ENCODE data around the gene SMARCB1. TPM values are rescaled to one million over a fixed set of nuclear protein-coding genes. Genes with fewer than 3 reads are reported as not detected.
A peak's percentile ranks its signal among the peaks of the same experiment; 100 is the strongest.

The SMARCB1 gene
- total RNA-seq, 1 donor from 2014 or later, result 92.2 TPM

GRCh38 chr22:23838681-23839468 is 52.1 kb downstream of the SMARCB1 start, which contains the start of gene DERL3:
Gene DERL3, minus strand, starts transcription at chr22:23839006. Its CDS starts 19 bp downstream, at chr22:23838987.
- Mint-ChIP-seq H3K4me3 (peak within 1 kb of the TSS; percentile 97), H3K27me3 (peaks cover 11% of the 10 kb centered on the region), H3K27ac (peak within 1 kb of the TSS; percentile 96), H3K9me3 (no peaks in the 10 kb centered on the region), H3K36me3 (ENCODE audit: low read depth) (peaks cover 7% of the 10 kb centered on the region), H3K4me1 (peaks cover 25% of the 10 kb centered on the region)
- peak; percentile 99 for DNase-seq
- intact Hi-C loops (cut with micrococcal nuclease), result loop anchor here (1.0 to 10.0 kb wide), 3 partner anchors 52 to 124 kb away; partner anchors contain the start of gene CHCHD10

- Mint-ChIP-seq H3K9me3 (no peaks in the 10 kb centered on the region), H3K4me3 (no peak overlapping the region), H3K36me3 (ENCODE audit: low read depth) (peaks cover 7% of the 10 kb centered on the region), H3K27me3 (peaks cover 11% of the 10 kb centered on the region), H3K4me1 (peaks cover 25% of the 10 kb centered on the region), H3K27ac (peak overlapping the region; percentile 17)
- DNase-seq, result no peak
- intact Hi-C loops (cut with micrococcal nuclease), result loop anchor here (10.0 kb wide), 1 partner anchor 295 kb away; no protein-coding TSS in a partner anchor
These were observed 53.3 kb downstream of the SMARCB1 start for GRCh38 chr22:23840026-23840425.

DNA sequence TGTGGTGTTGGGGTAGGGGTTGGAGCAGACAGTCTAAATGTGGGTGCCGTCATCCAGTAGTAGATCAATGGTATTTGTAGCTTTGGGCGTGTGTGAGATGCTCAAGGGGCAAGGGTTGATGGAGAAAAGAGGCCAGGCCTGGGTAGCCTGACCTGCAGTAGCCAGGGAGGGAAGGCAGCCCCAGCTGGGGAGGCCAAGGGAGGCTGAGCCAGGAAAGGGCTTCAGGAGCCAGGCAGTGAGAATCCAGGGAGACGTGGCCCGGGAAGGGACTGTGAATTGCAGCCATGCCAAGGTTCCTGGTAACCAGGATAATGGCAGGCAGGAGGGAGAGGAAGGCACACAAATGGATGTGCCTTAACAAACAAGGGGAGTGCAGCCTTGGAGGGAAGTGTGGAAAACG is 54.5 kb downstream of the SMARCB1 start:
- Mint-ChIP-seq H3K36me3 (ENCODE audit: low read depth) (peaks cover 4% of the 10 kb centered on the region), H3K9me3 (no peaks in the 10 kb centered on the region), H3K4me1 (peaks cover 28% of the 10 kb centered on the region), H3K27me3 (peaks cover 11% of the 10 kb centered on the region), H3K27ac (no peak overlapping the region), H3K4me3 (peak overlapping the region; percentile 4)
- intact Hi-C loops (cut with micrococcal nuclease), result loop anchor here (10.0 kb wide), 1 partner anchor 296 kb away; no protein-coding TSS in a partner anchor
- DNase-seq, result no peak

DNA sequence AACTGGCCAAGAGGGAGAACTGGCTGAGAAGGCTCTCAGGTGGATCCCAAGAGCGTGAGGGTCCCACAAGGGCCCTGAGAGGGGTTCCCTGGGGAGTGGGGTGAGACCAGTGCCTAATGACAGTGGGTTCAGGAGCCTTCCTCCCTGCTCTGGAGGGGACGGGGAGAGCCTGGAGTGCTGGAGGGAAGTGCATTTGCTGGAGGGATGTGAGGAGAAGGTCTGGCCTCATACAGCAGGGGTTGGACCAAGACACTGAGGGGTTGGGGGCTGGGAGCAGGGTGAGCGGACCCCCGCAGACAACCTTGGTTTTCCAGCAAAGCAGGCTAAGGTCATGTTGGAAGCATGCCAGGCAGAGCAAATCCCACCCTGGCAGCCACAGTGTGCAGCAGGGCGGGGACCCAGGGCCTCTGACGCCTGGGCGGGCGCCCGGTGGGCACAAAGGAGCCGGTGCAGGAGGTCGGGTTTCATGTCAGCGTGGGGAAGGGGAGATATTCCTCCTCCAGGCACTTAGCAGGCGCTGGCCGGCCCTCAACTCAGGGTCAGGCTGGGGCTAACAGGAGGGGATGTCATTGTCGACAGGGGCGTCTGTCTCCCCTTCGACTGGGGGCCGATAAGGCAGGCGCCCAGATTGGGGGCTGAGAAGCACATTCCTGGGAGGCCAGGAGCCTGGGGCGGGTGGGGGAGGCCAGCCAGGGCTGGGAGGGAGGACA is 55.1 kb downstream of the SMARCB1 start:
- Mint-ChIP-seq H3K27me3 (peaks cover 11% of the 10 kb centered on the region), H3K4me3 (no peak overlapping the region), H3K27ac (no peak overlapping the region), H3K9me3 (no peaks in the 10 kb centered on the region), H3K4me1 (peaks cover 28% of the 10 kb centered on the region), H3K36me3 (ENCODE audit: low read depth) (peaks cover 2% of the 10 kb centered on the region)
- intact Hi-C loops (cut with micrococcal nuclease), result loop anchor here (10.0 kb wide), 1 partner anchor 297 kb away; no protein-coding TSS in a partner anchor
- no peak for DNase-seq

GRCh38 chr22:23842599-23842998 is 55.8 kb downstream of the SMARCB1 start:
- peaks cover 26% of the 10 kb centered on the region for H3K4me1 Mint-ChIP-seq
- peaks cover 2% of the 10 kb centered on the region for H3K36me3 Mint-ChIP-seq (ENCODE audit: low read depth)
- H3K4me3 Mint-ChIP-seq, result no peak overlapping the region
- intact Hi-C loops (cut with micrococcal nuclease), result loop anchor here (10.0 kb wide), 1 partner anchor 298 kb away; no protein-coding TSS in a partner anchor
- peaks cover 11% of the 10 kb centered on the region for H3K27me3 Mint-ChIP-seq
- no peak for DNase-seq
- H3K9me3 Mint-ChIP-seq, result no peaks in the 10 kb centered on the region
- H3K27ac Mint-ChIP-seq, result no peak overlapping the region

GRCh38 chr22:23844739-23845202 is 58.0 kb downstream of the SMARCB1 start:
- no peak overlapping the region for H3K27ac Mint-ChIP-seq
- H3K4me1 Mint-ChIP-seq, result peaks cover 10% of the 10 kb centered on the region
- no peaks in the 10 kb centered on the region for H3K9me3 Mint-ChIP-seq
- peaks cover 8% of the 10 kb centered on the region for H3K27me3 Mint-ChIP-seq
- intact Hi-C loops (cut with micrococcal nuclease), result loop anchor here (5.0 to 10.0 kb wide), 2 partner anchors 217 to 300 kb away; no protein-coding TSS in a partner anchor
- no peak overlapping the region for H3K4me3 Mint-ChIP-seq
- H3K36me3 Mint-ChIP-seq (ENCODE audit: low read depth), result no peaks in the 10 kb centered on the region
- no peak for DNase-seq

GRCh38 chr22:23845265-23846080 is 58.7 kb downstream of the SMARCB1 start:
- Mint-ChIP-seq H3K9me3 (no peaks in the 10 kb centered on the region), H3K4me1 (peaks cover 9% of the 10 kb centered on the region), H3K4me3 (no peak overlapping the region), H3K36me3 (ENCODE audit: low read depth) (no peaks in the 10 kb centered on the region), H3K27me3 (peaks cover 12% of the 10 kb centered on the region), H3K27ac (no peak overlapping the region)
- intact Hi-C loops (cut with micrococcal nuclease), result loop anchor here (5.0 to 10.0 kb wide), 2 partner anchors 218 to 301 kb away; no protein-coding TSS in a partner anchor
- no peak for DNase-seq

- no peak overlapping the region for H3K4me3 Mint-ChIP-seq
- intact Hi-C loops (cut with micrococcal nuclease), result loop anchor here (5.0 to 10.0 kb wide), 2 partner anchors 219 to 301 kb away; no protein-coding TSS in a partner anchor
- H3K27me3 Mint-ChIP-seq, result peaks cover 10% of the 10 kb centered on the region
- peaks cover 7% of the 10 kb centered on the region for H3K4me1 Mint-ChIP-seq
- no peak overlapping the region for H3K27ac Mint-ChIP-seq
- no peaks in the 10 kb centered on the region for H3K9me3 Mint-ChIP-seq
- H3K36me3 Mint-ChIP-seq (ENCODE audit: low read depth), result no peaks in the 10 kb centered on the region
- no peak for DNase-seq
These were observed 59.3 kb downstream of the SMARCB1 start for GRCh38 chr22:23846081-23846469.

DNA sequence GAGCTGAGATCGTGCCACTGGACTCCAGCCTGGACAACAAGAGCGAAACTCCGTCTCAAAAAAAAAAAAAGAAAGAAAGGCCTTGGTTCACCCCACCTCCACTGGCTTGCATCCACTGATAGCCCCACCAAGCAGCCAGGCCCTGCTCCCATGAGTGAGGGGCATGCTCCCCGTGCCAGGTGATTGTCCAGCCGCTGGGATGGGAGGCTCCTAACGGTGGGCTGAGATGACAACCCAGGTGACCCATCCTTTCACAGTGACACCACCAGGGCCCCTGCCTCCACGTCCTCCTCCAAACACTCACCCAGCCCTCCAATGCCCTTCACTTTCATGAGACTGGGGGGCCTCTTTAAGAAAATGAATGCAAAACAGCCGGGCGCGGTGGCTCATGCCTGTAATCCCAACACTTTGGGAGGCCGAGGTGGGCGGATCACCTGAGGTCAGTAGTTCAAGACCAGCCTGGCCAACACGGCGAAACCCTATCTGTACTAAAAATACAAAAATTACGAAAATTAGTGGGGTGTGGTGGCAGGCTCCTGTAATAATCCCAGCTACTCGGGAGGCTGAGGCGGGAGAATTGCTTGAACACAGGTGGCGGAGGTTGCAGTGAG is 60.6 kb downstream of the SMARCB1 start:
- no peak for DNase-seq
- intact Hi-C loops (cut with micrococcal nuclease), result loop anchor here (5.0 to 10.0 kb wide), 2 partner anchors 220 to 303 kb away; no protein-coding TSS in a partner anchor
- Mint-ChIP-seq H3K9me3 (no peaks in the 10 kb centered on the region), H3K27me3 (peaks cover 6% of the 10 kb centered on the region), H3K4me3 (no peak overlapping the region), H3K27ac (no peak overlapping the region), H3K36me3 (ENCODE audit: low read depth) (no peaks in the 10 kb centered on the region), H3K4me1 (peaks cover 4% of the 10 kb centered on the region)

DNA sequence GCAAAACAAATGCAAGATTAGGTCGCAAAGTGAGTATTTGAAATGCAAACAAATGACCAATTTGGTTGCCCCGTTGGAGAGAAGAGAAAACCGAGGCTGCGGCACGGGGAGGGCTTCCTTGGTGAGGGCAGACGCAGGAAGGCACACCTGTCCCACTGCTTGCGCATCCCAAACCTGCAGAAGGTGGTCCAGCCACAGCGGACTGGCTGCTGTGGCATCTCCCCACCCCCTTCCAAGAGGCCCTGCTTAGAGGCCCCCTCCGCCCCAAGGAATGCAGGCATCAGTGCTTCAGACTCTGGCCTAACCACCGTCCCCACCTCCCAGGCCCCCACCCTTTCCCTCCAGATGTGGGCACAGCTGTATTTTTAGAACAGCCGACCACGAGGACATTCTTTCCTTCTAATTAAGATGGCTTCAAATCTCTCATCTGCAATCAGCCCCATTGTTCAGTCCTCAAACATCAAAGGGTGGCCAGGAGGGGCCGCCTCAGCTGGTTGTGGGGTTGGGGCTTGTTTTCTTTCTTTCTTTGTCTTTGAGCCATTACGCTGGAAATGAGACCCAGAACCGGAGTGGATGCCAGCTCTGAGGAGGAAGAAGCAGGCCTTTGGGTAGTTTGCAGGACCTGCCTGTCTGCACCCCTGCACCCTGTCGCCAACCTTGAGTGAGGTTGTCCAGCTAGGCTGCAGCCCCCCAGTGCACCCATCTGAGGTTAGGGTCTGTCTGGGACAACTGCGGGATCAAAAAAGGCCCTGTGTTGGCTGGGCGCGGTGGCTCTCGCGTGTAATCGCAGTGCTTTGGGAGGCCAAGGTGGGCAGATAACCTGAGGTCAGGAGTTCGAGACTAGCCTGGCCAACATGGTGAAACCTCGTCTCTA is 61.5 kb downstream of the SMARCB1 start:
- intact Hi-C loops (cut with micrococcal nuclease), result loop anchor here (5.0 to 10.0 kb wide), 2 partner anchors 221 to 303 kb away; no protein-coding TSS in a partner anchor
- Mint-ChIP-seq H3K9me3 (no peaks in the 10 kb centered on the region), H3K27me3 (peaks cover 6% of the 10 kb centered on the region), H3K36me3 (ENCODE audit: low read depth) (no peaks in the 10 kb centered on the region), H3K27ac (peak overlapping the region; percentile 20), H3K4me1 (peaks cover 3% of the 10 kb centered on the region), H3K4me3 (no peak overlapping the region)
- DNase-seq, result no peak

GRCh38 chr22:23849009-23850006 is 62.5 kb downstream of the SMARCB1 start:
- Mint-ChIP-seq H3K9me3 (no peaks in the 10 kb centered on the region), H3K4me3 (peak overlapping the region; percentile 37), H3K36me3 (ENCODE audit: low read depth) (no peaks in the 10 kb centered on the region), H3K27ac (no peak overlapping the region), H3K27me3 (peaks cover 6% of the 10 kb centered on the region), H3K4me1 (peaks cover 3% of the 10 kb centered on the region)
- peak; percentile 97 for DNase-seq
- intact Hi-C loops (cut with micrococcal nuclease), result loop anchor here (5.0 to 10.0 kb wide), 2 partner anchors 222 to 305 kb away; no protein-coding TSS in a partner anchor
